ENCODE results near the gene TBC1D30.

Gene TBC1D30

DNA sequence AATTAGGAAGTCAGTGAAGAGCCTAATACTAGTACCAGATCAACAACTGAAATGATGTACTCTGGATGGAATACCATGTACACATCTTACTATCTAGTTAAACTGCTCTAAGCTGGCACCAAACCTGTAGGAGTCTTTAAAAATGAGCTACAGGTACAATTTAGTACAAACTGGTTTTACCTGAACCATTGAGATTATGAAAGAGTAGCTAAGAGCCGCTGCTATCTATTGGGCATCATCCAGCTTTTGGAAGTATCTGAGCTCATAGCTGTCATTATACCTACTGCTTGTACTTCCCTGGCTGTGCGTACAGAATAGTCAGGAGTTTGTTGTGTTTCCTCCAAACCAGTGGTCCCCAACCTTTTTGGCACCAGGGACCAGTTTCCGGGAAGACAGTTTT lies 12.4 kb downstream of the TBC1D30 start:
- no peak for TF ChIP-seq EZH2phosphoT487 (conservative IDR thresholded peaks at IDR 0.05; ENCODE audit: low read length)
- TF ChIP-seq, protein P1, sequence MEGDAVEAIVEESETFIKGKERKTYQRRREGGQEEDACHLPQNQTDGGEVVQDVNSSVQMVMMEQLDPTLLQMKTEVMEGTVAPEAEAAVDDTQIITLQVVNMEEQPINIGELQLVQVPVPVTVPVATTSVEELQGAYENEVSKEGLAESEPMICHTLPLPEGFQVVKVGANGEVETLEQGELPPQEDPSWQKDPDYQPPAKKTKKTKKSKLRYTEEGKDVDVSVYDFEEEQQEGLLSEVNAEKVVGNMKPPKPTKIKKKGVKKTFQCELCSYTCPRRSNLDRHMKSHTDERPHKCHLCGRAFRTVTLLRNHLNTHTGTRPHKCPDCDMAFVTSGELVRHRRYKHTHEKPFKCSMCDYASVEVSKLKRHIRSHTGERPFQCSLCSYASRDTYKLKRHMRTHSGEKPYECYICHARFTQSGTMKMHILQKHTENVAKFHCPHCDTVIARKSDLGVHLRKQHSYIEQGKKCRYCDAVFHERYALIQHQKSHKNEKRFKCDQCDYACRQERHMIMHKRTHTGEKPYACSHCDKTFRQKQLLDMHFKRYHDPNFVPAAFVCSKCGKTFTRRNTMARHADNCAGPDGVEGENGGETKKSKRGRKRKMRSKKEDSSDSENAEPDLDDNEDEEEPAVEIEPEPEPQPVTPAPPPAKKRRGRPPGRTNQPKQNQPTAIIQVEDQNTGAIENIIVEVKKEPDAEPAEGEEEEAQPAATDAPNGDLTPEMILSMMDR (IDR thresholded peaks at IDR 0.05; ENCODE audit: insufficient read depth, low read length, poor library complexity, severe bottlenecking): no peak
- Histone ChIP-seq H3K27ac (ENCODE audit: low read depth, low read length) (no peak overlapping the region), H4K20me1 (ENCODE audit: low read depth, low read length) (no peaks in the 10 kb centered on the region), H3K9me2 (replicated peaks; ENCODE audit: insufficient read depth, low read length) (no peaks in the 10 kb centered on the region), H3K27me3 (ENCODE audit: low read length) (no peaks in the 10 kb centered on the region), H3K79me2 (ENCODE audit: insufficient read depth, low read length) (no peaks in the 10 kb centered on the region), H3F3A (ENCODE audit: insufficient read depth) (no peaks in the 10 kb centered on the region), H2AFZ (ENCODE audit: low read depth, low read length, severe bottlenecking) (no peak overlapping the region), H3K9ac (ENCODE audit: low read length) (no peak overlapping the region), H3K4me2 (ENCODE audit: low read depth, low read length, poor library complexity, severe bottlenecking) (no peak overlapping the region), H3K9me3 (ENCODE audit: insufficient read depth, low read length) (no peaks in the 10 kb centered on the region), H3K36me3 (ENCODE audit: low read length) (0 out of 2 replicates have a peak, but pooled peaks cover 3% of the 10 kb centered on the region), H3K4me3 (ENCODE audit: insufficient read depth, low read length, poor library complexity, severe bottlenecking) (no peak overlapping the region)

DNA sequence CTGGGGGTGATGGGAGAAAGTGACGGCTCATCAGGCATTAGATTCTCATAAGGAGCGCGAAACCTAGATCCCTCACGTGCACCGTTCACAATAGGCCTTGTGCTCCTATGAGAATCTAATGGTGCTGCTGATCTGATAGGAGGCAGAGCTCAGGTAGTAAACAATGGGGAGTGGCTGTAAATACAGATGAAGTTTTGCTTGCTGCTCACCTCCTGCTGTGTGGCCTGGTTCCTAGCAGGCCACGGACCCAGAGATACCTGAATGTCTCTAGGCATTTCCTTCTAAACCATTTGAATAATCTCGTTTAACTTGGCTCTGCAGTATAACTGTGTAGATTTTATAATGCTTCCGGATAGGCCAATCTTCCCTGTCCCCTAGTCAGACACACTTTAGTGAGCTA lies 13.0 kb downstream of the TBC1D30 start:
- H3K27ac ChIP-seq (ENCODE audit: low read depth, low read length): no peak overlapping the region
- no peak overlapping the region for H2AFZ ChIP-seq (ENCODE audit: low read depth, low read length, severe bottlenecking)
- no peak overlapping the region for H3K4me3 ChIP-seq (ENCODE audit: insufficient read depth, low read length, poor library complexity, severe bottlenecking)
- no peaks in the 10 kb centered on the region for H3F3A ChIP-seq (ENCODE audit: insufficient read depth)
- H3K9me3 ChIP-seq (ENCODE audit: insufficient read depth, low read length): no peaks in the 10 kb centered on the region
- H3K36me3 ChIP-seq (ENCODE audit: low read length): no peaks in the 10 kb centered on the region
- no peaks in the 10 kb centered on the region for H3K79me2 ChIP-seq (ENCODE audit: insufficient read depth, low read length)
- H3K9me2 ChIP-seq (replicated peaks; ENCODE audit: insufficient read depth, low read length): no peaks in the 10 kb centered on the region
- H4K20me1 ChIP-seq (ENCODE audit: low read depth, low read length): no peaks in the 10 kb centered on the region
- no peaks in the 10 kb centered on the region for H3K27me3 ChIP-seq (ENCODE audit: low read length)
- TF ChIP-seq, protein P1 (IDR thresholded peaks at IDR 0.05; ENCODE audit: insufficient read depth, low read length, poor library complexity, severe bottlenecking): no peak
- no peak overlapping the region for H3K4me2 ChIP-seq (ENCODE audit: low read depth, low read length, poor library complexity, severe bottlenecking)
- no peak overlapping the region for H3K9ac ChIP-seq (ENCODE audit: low read length)

DNA sequence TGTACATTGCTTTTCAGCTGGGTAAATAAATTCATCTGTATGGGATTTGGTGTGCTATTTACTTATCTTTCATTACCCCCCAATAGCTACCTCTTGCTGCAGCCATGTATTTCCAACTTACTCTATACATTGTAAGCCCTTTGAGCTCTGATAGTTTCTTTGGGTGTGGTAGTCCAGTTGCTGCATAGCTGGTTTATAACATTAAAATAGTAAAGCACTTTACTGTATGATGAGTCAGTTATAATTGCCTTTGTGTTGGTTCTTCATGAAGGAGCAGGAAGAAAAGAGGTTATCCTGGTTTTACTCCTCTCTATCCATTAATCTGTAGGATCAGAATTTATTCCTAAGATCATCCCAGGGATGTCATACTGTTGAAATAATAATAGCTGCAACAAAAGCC lies 15.7 kb downstream of the TBC1D30 start:
- no peaks in the 10 kb centered on the region for H3F3A ChIP-seq (ENCODE audit: insufficient read depth)
- no peaks in the 10 kb centered on the region for H3K9me2 ChIP-seq (replicated peaks; ENCODE audit: insufficient read depth, low read length)
- H2AFZ ChIP-seq (ENCODE audit: low read depth, low read length, severe bottlenecking): no peak overlapping the region
- H3K4me3 ChIP-seq (ENCODE audit: insufficient read depth, low read length, poor library complexity, severe bottlenecking): no peak overlapping the region
- no peaks in the 10 kb centered on the region for H3K36me3 ChIP-seq (ENCODE audit: low read length)
- no peaks in the 10 kb centered on the region for H3K27me3 ChIP-seq (ENCODE audit: low read length)
- H3K9ac ChIP-seq (ENCODE audit: low read length): no peak overlapping the region
- no peak overlapping the region for H3K27ac ChIP-seq (ENCODE audit: low read depth, low read length)
- no peak for TF ChIP-seq EZH2phosphoT487 (conservative IDR thresholded peaks at IDR 0.05; ENCODE audit: low read length)
- TF ChIP-seq, protein P1 (IDR thresholded peaks at IDR 0.05; ENCODE audit: insufficient read depth, low read length, poor library complexity, severe bottlenecking): no peak
- H3K9me3 ChIP-seq (ENCODE audit: insufficient read depth, low read length): no peaks in the 10 kb centered on the region
- H3K4me2 ChIP-seq (ENCODE audit: low read depth, low read length, poor library complexity, severe bottlenecking): no peak overlapping the region
- H3K79me2 ChIP-seq (ENCODE audit: insufficient read depth, low read length): no peaks in the 10 kb centered on the region
- no peaks in the 10 kb centered on the region for H4K20me1 ChIP-seq (ENCODE audit: low read depth, low read length)

Measured in SU-DHL-6 (cell line).